Thoracic aorta (tissue), 2 donors: ENCODE data around the gene STON2. TPM values are rescaled to one million over a fixed set of nuclear protein-coding genes. Genes with fewer than 3 reads are reported as not detected.

ENCODE experiments used
- ATAC-seq: fragments of 150-250 bp; one replicate; pipeline ENCODE4 v1.8.0; 2017; ENCODE audit warnings: low read depth; ENCODE audit not compliant: insufficient number of reproducible peaks, low FRiP score
- DNase-seq: peaks from one replicate; pipeline ENCODE4 v3.0.0-alpha.2; 2020; ENCODE audit warnings: low spot score
- H3K27ac ChIP-seq, 2 donors: fragments of 200-600 bp; sonication (generic); 1 replicate in 1 of 2; 2 replicates in 1 of 2; pipeline ENCODE4 v1.5.1; 2016; ENCODE audit warnings: mild to moderate bottlenecking in 2 of 2, moderate library complexity in 2 of 2
- H3K27me3 ChIP-seq: fragments of 200-600 bp; sonication (generic); replicated peaks from 2 replicates; pipeline ENCODE4 v1.6.0; 2016; ENCODE audit warnings: mild to moderate bottlenecking; ENCODE audit not compliant: insufficient read depth
- H3K36me3 ChIP-seq: fragments of 200-600 bp; sonication (generic); one replicate; pipeline ENCODE4 v1.5.1; 2016
- H3K4me1 ChIP-seq, 2 donors: fragments of 200-600 bp; sonication (generic); 1 replicate in 1 of 2; 2 replicates in 1 of 2; pipeline versions ENCODE4 v1.5.1 to v1.6.0; 2016; ENCODE audit warnings: low read depth in 2 of 2, mild to moderate bottlenecking in 1 of 2; ENCODE audit not compliant: control insufficient read depth in 1 of 2
- H3K4me3 ChIP-seq: fragments of 200-600 bp; sonication (generic); 2 replicates; pipeline ENCODE4 v1.5.1; 2016; ENCODE audit warnings: mild to moderate bottlenecking
- H3K9me3 ChIP-seq: fragments of 200-600 bp; sonication (generic); 2 replicates; pipeline ENCODE4 v1.5.1; 2016
- CTCF ChIP-seq: fragments of 200-600 bp; sonication (generic); IDR thresholded peaks from one replicate; pipeline ENCODE4 v1.5.1; 2019; ENCODE audit warnings: antibody characterized with exemption
- total RNA-seq, 2 donors: library from RNA; depleted of rRNA; stranded (reverse); fragments of >200 nt; gene quantifications; one replicate each; pipeline versions ENCODE4 v1.1.0 to v1.2.3, GENCODE V29; 2016

The STON2 gene
- total RNA-seq, 2 donors from 2014 or later, result 8.1 to 10.4 TPM

GRCh38 chr14:81275305-81276072 is 124.6 kb downstream of the STON2 start:
- DNase-seq (no peak), ATAC-seq (no peak)
- Histone ChIP-seq H3K27me3 (no peaks in the 10 kb centered on the region), H3K9me3 (no peaks in the 10 kb centered on the region), H3K4me1 (no peaks in the 10 kb centered on the region), H3K27ac (no peak overlapping the region), H3K4me3 (no peak overlapping the region), H3K36me3 (no peaks in the 10 kb centered on the region)
- TF ChIP-seq CTCF, result no peak

- DNase-seq (no peak), ATAC-seq (no peak)
- H3K27ac ChIP-seq, result no peak overlapping the region
- H3K4me1 ChIP-seq, result no peaks in the 10 kb centered on the region
- no peaks in the 10 kb centered on the region for H3K36me3 ChIP-seq
- no peak for TF ChIP-seq CTCF
- no peaks in the 10 kb centered on the region for H3K27me3 ChIP-seq
- H3K9me3 ChIP-seq, result no peaks in the 10 kb centered on the region
- no peak overlapping the region for H3K4me3 ChIP-seq
Measured at GRCh38 chr14:81273961-81274575, 126.1 kb downstream of the STON2 start.

GRCh38 chr14:81273521-81273920 is 126.6 kb downstream of the STON2 start:
- no peak overlapping the region for H3K4me3 ChIP-seq
- no peaks in the 10 kb centered on the region for H3K9me3 ChIP-seq
- H3K4me1 ChIP-seq, result no peaks in the 10 kb centered on the region
- no peak overlapping the region for H3K27ac ChIP-seq
- ATAC-seq, result no peak
- H3K36me3 ChIP-seq, result no peaks in the 10 kb centered on the region
- no peak for DNase-seq
- no peak for TF ChIP-seq CTCF
- no peaks in the 10 kb centered on the region for H3K27me3 ChIP-seq

- no peak overlapping the region for H3K27ac ChIP-seq
- no peaks in the 10 kb centered on the region for H3K27me3 ChIP-seq
- H3K4me3 ChIP-seq, result no peak overlapping the region
- no peaks in the 10 kb centered on the region for H3K36me3 ChIP-seq
- DNase-seq (no peak), ATAC-seq (no peak)
- H3K9me3 ChIP-seq, result no peaks in the 10 kb centered on the region
- no peaks in the 10 kb centered on the region for H3K4me1 ChIP-seq
- TF ChIP-seq CTCF, result no peak
Measured at GRCh38 chr14:81272317-81272716, 127.8 kb downstream of the STON2 start.

- TF ChIP-seq CTCF, result no peak
Measured at GRCh38 chr14:81269979-81270375, 130.1 kb downstream of the STON2 start.

More at GRCh38 chr14:81269979-81270375, 130.1 kb downstream of the STON2 start:
- no peaks in the 10 kb centered on the region for H3K36me3 ChIP-seq
- H3K27me3 ChIP-seq, result no peaks in the 10 kb centered on the region
- DNase-seq, result no peak
- H3K4me1 ChIP-seq, result no peaks in the 10 kb centered on the region
- ATAC-seq, result no peak
- H3K4me3 ChIP-seq, result no peak overlapping the region
- H3K9me3 ChIP-seq, result no peaks in the 10 kb centered on the region
- H3K27ac ChIP-seq, result no peak overlapping the region
